Common myeloid progenitor, CD34-positive (primary cell): ENCODE results near the gene RER1.

Experiments
- CTCF ChIA-PET: fragments of 350-600 bp; sonication (Branson Sonifier 250); formaldehyde crosslinking; loops from one replicate; lab custom pipeline; 2021; ENCODE audit warnings: antibody characterized with exemption; lab: Charles Lee
- POLR2A ChIA-PET: fragments of 350-600 bp; sonication (Branson Sonifier 250); formaldehyde crosslinking; loops from one replicate; lab custom pipeline; 2021; ENCODE audit warnings: antibody characterized with exemption; lab: Charles Lee
- DNase-seq, 3 donors: peaks; one replicate each; pipeline versions ENCODE4 v3.0.0 to v3.0.0-alpha.2; 2013
- H3K27ac ChIP-seq, 2 experiments: 1 replicate in 1 of 2; 2 replicates in 1 of 2; pipeline ENCODE4 v1.7.0; 2013; ENCODE audit warnings: inconsistent platforms in 2 of 2, low read length in 2 of 2, mild to moderate bottlenecking in 2 of 2, low read depth in 1 of 2, moderate library complexity in 1 of 2; ENCODE audit not compliant: severe bottlenecking in 2 of 2, insufficient read depth in 1 of 2, poor library complexity in 1 of 2
- H3K27me3 ChIP-seq, 5 experiments: replicated peaks in 2 of 5; 1 replicate in 3 of 5; 2 replicates in 2 of 5; pipeline versions ENCODE4 v1.6.1 to v1.7.0; 2013; ENCODE audit warnings: low read length in 4 of 5, mild to moderate bottlenecking in 2 of 5, moderate library complexity in 2 of 5, inconsistent platforms in 1 of 5; ENCODE audit not compliant: insufficient read depth in 5 of 5, control insufficient read depth in 4 of 5
- H3K36me3 ChIP-seq, 4 experiments: 1 replicate in 2 of 4; 2 replicates in 2 of 4; pipeline versions ENCODE4 v1.6.1 to v1.7.0; 2013; ENCODE audit warnings: low read length in 3 of 4, control low read depth in 1 of 4, mild to moderate bottlenecking in 1 of 4; ENCODE audit not compliant: control insufficient read depth in 4 of 4, insufficient read depth in 4 of 4
- H3K4me1 ChIP-seq, 4 experiments: 1 replicate in 3 of 4; 2 replicates in 1 of 4; pipeline versions ENCODE4 v1.6.1 to v1.7.1; 2013; ENCODE audit warnings: low read length in 3 of 4, mild to moderate bottlenecking in 3 of 4, control low read depth in 1 of 4, inconsistent platforms in 1 of 4, moderate library complexity in 1 of 4; ENCODE audit not compliant: control insufficient read depth in 4 of 4, insufficient read depth in 4 of 4; ENCODE audit errors: control extremely low read depth in 1 of 4
- H3K4me3 ChIP-seq, 7 experiments: 1 replicate in 4 of 7; 2 replicates in 3 of 7; pipeline versions ENCODE4 v1.5.1 to v1.7.0; 2013; ENCODE audit warnings: mild to moderate bottlenecking in 7 of 7, low read length in 6 of 7, moderate library complexity in 6 of 7, inconsistent platforms in 2 of 7, low read depth in 2 of 7, control low read depth in 1 of 7; ENCODE audit not compliant: insufficient read depth in 4 of 7, control insufficient read depth in 1 of 7; ENCODE audit errors: extremely low read depth in 1 of 7
- H3K9me3 ChIP-seq, 5 experiments: 1 replicate in 4 of 5; 2 replicates in 1 of 5; pipeline versions ENCODE4 v1.6.1 to v1.7.1; 2013; ENCODE audit warnings: low read length in 4 of 5, mild to moderate bottlenecking in 2 of 5, inconsistent platforms in 1 of 5, low read depth in 1 of 5, moderate library complexity in 1 of 5; ENCODE audit not compliant: control insufficient read depth in 4 of 5, insufficient read depth in 2 of 5; ENCODE audit errors: control extremely low read depth in 1 of 5
- WGBS: methylation state at CpG from one replicate; pipeline ENCODE4 v1.1.5; 2013; ENCODE audit not compliant: insufficient coverage; 5-methylcytosine and 5-hydroxymethylcytosine counted together

The RER1 gene

DNA sequence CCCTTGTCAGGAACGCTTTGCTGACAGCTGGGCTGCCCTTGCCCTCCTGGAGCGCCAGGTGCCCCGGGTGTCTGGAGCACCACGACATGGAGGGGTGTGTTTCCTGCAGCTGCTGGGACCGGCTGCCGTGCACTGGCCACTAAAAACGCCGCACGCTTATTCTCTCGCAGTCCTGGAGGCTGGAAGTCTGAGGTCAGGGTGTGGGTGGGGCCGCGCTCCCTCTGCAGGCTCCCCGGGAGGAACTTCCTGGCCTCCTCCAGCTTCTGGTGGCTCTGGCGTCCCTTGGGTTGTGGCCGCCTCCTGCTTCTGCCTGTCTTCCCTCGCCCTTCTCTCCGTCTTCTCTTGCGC, 56.4 kb downstream of the RER1 start:
- H3K27ac ChIP-seq = no peak overlapping the region
- no peaks in the 10 kb centered on the region for H3K9me3 ChIP-seq
- WGBS = 60% methylated on average over 15 of the region's 18 CpGs
- H3K27me3 ChIP-seq = peaks cover 0 to 83% (median 7%) of the 10 kb centered on the region in 5 experiments
- ChIA-PET CTCF (no interaction called here), POLR2A (no interaction called here)
- peaks cover 0 to 3% (median 0%) of the 10 kb centered on the region in 4 experiments for H3K4me1 ChIP-seq
- no peaks in the 10 kb centered on the region for H3K36me3 ChIP-seq
- DNase-seq = no peak
- H3K4me3 ChIP-seq = no peak overlapping the region

- H3K36me3 ChIP-seq = no peaks in the 10 kb centered on the region
- WGBS = 82% methylated on average over 16 of the region's 23 CpGs
- H3K27ac ChIP-seq = no peak overlapping the region
Measured at GRCh38 chr1:2449636-2450454, 58.2 kb downstream of the RER1 start.

DNA sequence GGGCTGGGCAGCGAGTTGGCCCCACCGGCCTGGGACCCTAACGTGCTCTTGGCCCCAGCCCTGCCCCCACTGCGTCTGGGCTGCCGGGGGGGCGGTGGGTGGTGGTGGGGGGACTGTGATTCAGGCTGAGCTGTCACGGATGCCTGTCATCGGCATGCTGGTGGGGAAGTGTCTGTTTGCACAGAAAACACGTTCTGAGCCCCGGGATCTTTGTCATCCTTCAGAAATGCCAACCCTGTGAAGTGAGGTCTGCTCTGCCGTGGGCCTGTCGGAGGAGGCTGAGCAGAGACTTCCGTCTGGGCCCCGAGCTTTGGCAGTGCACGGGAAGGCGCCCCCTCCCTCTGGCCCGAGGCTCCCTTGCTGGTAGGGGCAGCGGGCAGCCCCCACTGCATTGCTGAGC, 60.1 kb downstream of the RER1 start:
- CTCF ChIA-PET = no interaction called here
- Histone ChIP-seq H3K27me3 (peaks cover 0 to 52% (median 0%) of the 10 kb centered on the region in 5 experiments), H3K36me3 (no peaks in the 10 kb centered on the region), H3K4me3 (no peak overlapping the region), H3K9me3 (no peaks in the 10 kb centered on the region), H3K4me1 (no peaks in the 10 kb centered on the region), H3K27ac (no peak overlapping the region)
- DNase-seq = peak in 1 of 3 donors; percentile 26
- 11% methylated on average over 10 of the region's 18 CpGs for WGBS
- POLR2A ChIA-PET = no interaction called here

More at GRCh38 chr1:2449636-2450454, 58.2 kb downstream of the RER1 start:
- no peak overlapping the region for H3K4me3 ChIP-seq
- ChIA-PET CTCF (interaction anchor here (1.1 kb wide), 1 partner anchor 15 kb away, joined by 3 read pairs; no protein-coding TSS in a partner anchor), POLR2A (interaction anchor here (0.6 kb wide), 2 partner anchors 8 to 278 kb away, joined by 3 read pairs; no protein-coding TSS in a partner anchor)
- DNase-seq = no peak
- peaks cover 0 to 71% (median 2%) of the 10 kb centered on the region in 5 experiments for H3K27me3 ChIP-seq
- no peaks in the 10 kb centered on the region for H3K4me1 ChIP-seq
- H3K9me3 ChIP-seq = no peaks in the 10 kb centered on the region

DNA sequence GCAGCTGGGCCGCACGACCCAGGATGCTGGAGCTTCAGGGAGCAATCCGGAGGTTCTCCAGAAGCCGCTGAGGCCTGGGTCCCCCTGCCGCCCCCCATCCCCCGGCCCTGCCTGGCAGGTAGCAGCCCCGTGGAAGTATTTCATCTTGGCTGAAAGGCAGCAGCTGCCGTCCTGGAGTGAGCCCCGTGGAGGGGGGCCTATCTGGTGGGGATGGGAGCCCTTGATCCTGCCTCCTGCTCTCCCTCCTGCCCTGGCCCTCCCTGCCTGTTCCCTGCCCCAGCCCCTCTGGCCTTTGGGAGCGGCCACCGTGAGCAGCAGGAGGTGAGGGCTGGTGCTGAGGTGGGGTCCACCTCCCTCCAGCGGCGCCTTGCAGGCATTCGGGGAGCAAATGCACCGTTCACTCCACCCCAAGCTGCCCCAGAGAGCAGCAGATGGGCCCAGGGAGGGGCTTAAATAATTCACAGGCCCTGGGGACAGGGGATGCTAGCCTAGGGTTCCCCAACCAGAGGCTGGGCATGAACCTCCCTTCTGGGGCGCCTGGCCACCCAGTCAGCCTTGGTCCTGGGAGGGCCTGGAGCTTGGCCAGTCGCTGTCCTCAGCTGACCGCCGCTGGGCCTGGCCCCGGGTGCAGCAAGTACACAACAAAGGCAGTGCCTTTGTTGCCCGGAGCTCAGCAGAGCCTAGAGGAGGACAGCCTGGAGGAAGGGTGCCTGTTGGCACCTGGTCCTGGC, 60.7 kb downstream of the RER1 start:
- H3K27ac ChIP-seq = no peak overlapping the region
- H3K27me3 ChIP-seq = peaks cover 0 to 45% (median 0%) of the 10 kb centered on the region in 5 experiments
- no peaks in the 10 kb centered on the region for H3K36me3 ChIP-seq
- no peak for DNase-seq
- no peak overlapping the region for H3K4me3 ChIP-seq
- WGBS = 66% methylated on average over 19 of the region's 21 CpGs
- CTCF ChIA-PET = interaction anchor here (0.6 kb wide), 1 partner anchor 10 kb away, joined by 3 read pairs; no protein-coding TSS in a partner anchor
- POLR2A ChIA-PET = no interaction called here
- no peaks in the 10 kb centered on the region for H3K4me1 ChIP-seq
- no peaks in the 10 kb centered on the region for H3K9me3 ChIP-seq

DNA sequence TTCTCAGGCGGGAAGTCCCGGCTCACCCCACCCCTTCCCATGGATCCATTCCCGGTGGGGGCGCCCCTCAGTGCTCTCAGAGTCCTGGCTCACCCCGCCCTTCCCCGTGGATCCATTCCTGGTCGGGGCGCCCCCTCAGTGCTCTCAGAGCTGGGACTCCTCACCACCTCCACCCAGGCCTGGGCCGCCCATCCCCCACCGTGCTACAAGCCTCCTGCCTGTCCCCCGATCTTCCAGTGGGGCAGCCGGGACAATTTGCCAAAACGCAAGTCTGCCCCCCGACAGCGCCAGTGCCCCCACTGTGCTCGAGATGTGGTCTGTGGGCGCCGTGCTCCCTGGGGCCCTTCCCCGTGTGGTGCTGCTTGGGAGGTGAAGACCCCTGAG, 61.3 kb downstream of the RER1 start:
- POLR2A ChIA-PET = no interaction called here
- Histone ChIP-seq H3K27me3 (peaks cover 0 to 40% (median 0%) of the 10 kb centered on the region in 5 experiments), H3K4me1 (no peaks in the 10 kb centered on the region), H3K27ac (no peak overlapping the region), H3K36me3 (no peaks in the 10 kb centered on the region), H3K4me3 (no peak overlapping the region), H3K9me3 (no peaks in the 10 kb centered on the region)
- CTCF ChIA-PET = interaction anchor here (0.6 kb wide), 1 partner anchor 10 kb away, joined by 3 read pairs; no protein-coding TSS in a partner anchor
- DNase-seq = no peak
- 80% methylated on average over 17 of the region's 19 CpGs for WGBS

GRCh38 chr1:2454227-2454626, 62.6 kb downstream of the RER1 start:
- H3K9me3 ChIP-seq = no peaks in the 10 kb centered on the region
- no peak overlapping the region for H3K4me3 ChIP-seq
- no peaks in the 10 kb centered on the region for H3K4me1 ChIP-seq
- H3K27me3 ChIP-seq = peaks cover 0 to 30% (median 0%) of the 10 kb centered on the region in 5 experiments
- 87% methylated on average over 7 of the region's 10 CpGs for WGBS
- no peaks in the 10 kb centered on the region for H3K36me3 ChIP-seq
- DNase-seq = no peak
- POLR2A ChIA-PET = no interaction called here
- CTCF ChIA-PET = no interaction called here
- no peak overlapping the region for H3K27ac ChIP-seq
